K562 (cell line): ENCODE data around the gene CLIC1. TPM values are rescaled to one million over a fixed set of nuclear protein-coding genes. Genes with fewer than 3 reads are reported as not detected.

Source experiments
- ATAC-seq: fragments of 200-7000 bp; cut with Tn5 transposase; 3 replicates; pipeline ENCODE4 v1.9.1; 2020; ENCODE audit warnings: moderate library complexity
- BruUV-seq: library from RNA; stranded (reverse); fragments of 400-500 nt; replicated peaks from 2 replicates; lab custom pipeline; 2021; lab: Mats Ljungman, UMichigan
- CTCF ChIA-PET: fragments of 300-600 bp; formaldehyde crosslinking; extraction: SDS; loops from one replicate; lab custom pipeline; 2021; ENCODE audit warnings: low intra/inter-chr PET ratio; lab: Yijun Ruan, JAX
- POLR2A ChIA-PET: fragments of 300-600, 350-650 bp; sonication (Branson Sonifier 250); formaldehyde crosslinking; extraction: SDS; loops from one replicate; lab custom pipeline; 2021; ENCODE audit warnings: antibody characterized with exemption, inconsistent platforms; lab: Yijun Ruan, JAX
- DNase-seq, 4 experiments: peaks; one replicate each; pipeline versions ENCODE4 v3.0.0 to v3.0.0-alpha.2; 2011 to 2018; ENCODE audit warnings: low spot score in 3 of 4, mixed read lengths in 3 of 4; ENCODE audit errors: extremely low read depth in 1 of 4
- FAIRE-seq: peaks from 2 replicates; lab custom pipeline; 2011; peaks lifted over from hg19 to GRCh38; lab: Jason Lieb, UNC
- H2AFZ ChIP-seq: 2 replicates; pipeline ENCODE4 v1.6.0; 2011; ENCODE audit warnings: low read depth, low read length, control low read depth, inconsistent platforms
- H3K27ac ChIP-seq: fragments of 200-600 bp; 3 replicates; pipeline ENCODE4 v1.8.0; 2011; ENCODE audit warnings: low read depth, mild to moderate bottlenecking, control low read depth, inconsistent platforms, low read length, moderate library complexity, mixed read lengths; ENCODE audit errors: extremely low read depth
- H3K27me3 ChIP-seq, 2 experiments: fragments of 300-600 bp in 1 of 2; 2 replicates in 1 of 2; 3 replicates in 1 of 2; pipeline versions ENCODE4 v1.6.0 to v1.8.0; 2011; ENCODE audit warnings: inconsistent platforms in 2 of 2, low read length in 2 of 2, mild to moderate bottlenecking in 1 of 2, mixed read lengths in 1 of 2, moderate library complexity in 1 of 2; ENCODE audit not compliant: control insufficient read depth in 2 of 2, insufficient read depth in 2 of 2
- H3K36me3 ChIP-seq: fragments of 300-600 bp; 3 replicates; pipeline ENCODE4 v1.8.0; 2011; ENCODE audit warnings: mild to moderate bottlenecking, low read length, inconsistent platforms; ENCODE audit not compliant: control insufficient read depth, insufficient read depth
- H3K4me1 ChIP-seq, 2 experiments: fragments of 200-600 bp in 1 of 2; replicated peaks in 1 of 2; 2 replicates in 1 of 2; 3 replicates in 1 of 2; pipeline versions ENCODE4 v1.5.1 to v1.8.0; 2011; ENCODE audit warnings: inconsistent platforms in 2 of 2, low read length in 2 of 2, mild to moderate bottlenecking in 1 of 2, mixed read lengths in 1 of 2, moderate library complexity in 1 of 2; ENCODE audit not compliant: control insufficient read depth in 2 of 2, insufficient read depth in 2 of 2
- H3K4me2 ChIP-seq: 2 replicates; pipeline ENCODE4 v1.6.1; 2011; ENCODE audit warnings: low read length, control low read depth, inconsistent platforms, mixed read lengths; ENCODE audit not compliant: insufficient read depth
- H3K4me3 ChIP-seq: fragments of 200-600 bp; sonication (generic), shearing (Covaris generic); 2 replicates; pipeline ENCODE4 v1.5.1; 2016; ENCODE audit warnings: control low read depth, inconsistent platforms
- H3K79me2 ChIP-seq: fragments of 200-600 bp; 3 replicates; pipeline ENCODE4 v1.8.0; 2011; ENCODE audit warnings: low read length, inconsistent platforms; ENCODE audit not compliant: control insufficient read depth, insufficient read depth
- H3K9ac ChIP-seq, 2 experiments: 2 replicates each; pipeline versions ENCODE4 v1.6.0 to v1.6.1; 2011; ENCODE audit warnings: low read depth in 2 of 2, low read length in 2 of 2, control low read depth in 1 of 2, inconsistent platforms in 1 of 2, mild to moderate bottlenecking in 1 of 2, mixed read lengths in 1 of 2; ENCODE audit not compliant: insufficient read depth in 1 of 2
- H3K9me1 ChIP-seq: one replicate; pipeline ENCODE4 v1.6.0; 2011; ENCODE audit warnings: inconsistent platforms, mild to moderate bottlenecking, low read length, moderate library complexity; ENCODE audit not compliant: control insufficient read depth, insufficient read depth
- H3K9me3 ChIP-seq: replicated peaks from 2 replicates; pipeline ENCODE4 v1.5.1; 2011; ENCODE audit warnings: low read depth, low read length, inconsistent platforms; ENCODE audit not compliant: control insufficient read depth, insufficient read depth
- H4K20me1 ChIP-seq: replicated peaks from 2 replicates; pipeline ENCODE4 v1.6.1; 2011; ENCODE audit warnings: low read length, inconsistent platforms, mixed read lengths; ENCODE audit not compliant: control insufficient read depth, insufficient read depth
- BRCA1 ChIP-seq, 2 experiments: fragments of 450-650 bp in 1 of 2; sonication (generic) in 1 of 2; formaldehyde crosslinking in 1 of 2; IDR thresholded peaks; 2 replicates each; pipeline versions ENCODE4 v1.5.0 to v1.6.1; 2017 to 2020; ENCODE audit warnings: mild to moderate bottlenecking in 1 of 2, missing genetic modification reagents in 1 of 2
- E2F4 ChIP-seq: sonication (generic); formaldehyde crosslinking; IDR thresholded peaks from 2 replicates; pipeline ENCODE4 v1.8.0; 2022; ENCODE audit warnings: mild to moderate bottlenecking, low read depth, missing genetic modification reagents
- HDAC6 ChIP-seq: IDR thresholded peaks from 2 replicates; pipeline ENCODE4 v1.6.1; 2012; ENCODE audit warnings: low read depth, mild to moderate bottlenecking, control low read depth, inconsistent platforms, low read length, moderate library complexity
- HOXB6 ChIP-seq: fragments of 250-450 bp; sonication (Bioruptor Pico); IDR thresholded peaks from 2 replicates; pipeline ENCODE4 v1.5.1; 2022; ENCODE audit warnings: mild to moderate bottlenecking, borderline replicate concordance
- MYNN ChIP-seq, 2 experiments: sonication (generic); formaldehyde crosslinking in 1 of 2; IDR thresholded peaks; 2 replicates each; pipeline versions ENCODE4 v1.5.0 to v1.6.1; 2016 to 2020; ENCODE audit warnings: antibody characterized with exemption in 1 of 2, missing genetic modification reagents in 1 of 2
- STAG1 ChIP-seq: sonication (generic); formaldehyde crosslinking; IDR thresholded peaks from 2 replicates; pipeline ENCODE4 v1.5.0; 2020; ENCODE audit warnings: missing genetic modification reagents, borderline replicate concordance
- TEAD4 ChIP-seq, 2 experiments: sonication (generic) in 1 of 2; formaldehyde crosslinking in 1 of 2; IDR thresholded peaks; 2 replicates each; pipeline versions ENCODE4 v1.6.1 to v1.8.0; 2012 to 2022; ENCODE audit warnings: borderline replicate concordance in 1 of 2, inconsistent platforms in 1 of 2, low read length in 1 of 2, mild to moderate bottlenecking in 1 of 2, missing genetic modification reagents in 1 of 2
- ZBTB7A ChIP-seq: IDR thresholded peaks from 2 replicates; pipeline ENCODE4 v1.6.1; 2011; ENCODE audit warnings: low read depth, mild to moderate bottlenecking, low read length, moderate library complexity, borderline replicate concordance; ENCODE audit not compliant: control insufficient read depth
- WGBS: fragments of 100-300 bp; shearing (Covaris generic); methylation state at CpG from one replicate; pipeline ENCODE4 v1.1.6; 2016; ENCODE audit warnings: low coverage, mixed read lengths; ENCODE audit not compliant: insufficient coverage; ENCODE audit errors: missing lambda C conversion rate; 5-methylcytosine and 5-hydroxymethylcytosine counted together
- in situ Hi-C: fragments of 300-500 bp; cut with MboI; formaldehyde crosslinking; loops from 4 replicates; pipeline ENCODE4 v1.15.0; 2018; ENCODE audit warnings: inconsistent platforms, mixed read lengths
- intact Hi-C: fragments of 100-400 bp; cut with micrococcal nuclease; formaldehyde crosslinking; loops from 2 replicates; pipeline ENCODE4 v1.14.2; 2022
- polyA plus RNA-seq, 8 experiments: library from polyadenylated mRNA; depleted of rRNA in 4 of 8; stranded (reverse) in 5 of 8; unstranded in 3 of 8; fragments of >200 nt; fragmentation: Nextera tagmentation in 2 of 8; fragmentation: Illumina TruSeq in 1 of 8; extraction: Ambion mirVana in 2 of 8; extraction: Trizol in 1 of 8; gene quantifications; 2 replicates each; pipeline versions ENCODE4 v1.2.1 to v1.2.3, GENCODE V29; 2011 to 2014; ENCODE audit warnings: inconsistent platforms in 1 of 8, missing spikeins in 1 of 8
- total RNA-seq, 7 experiments: library from RNA; depleted of rRNA in 6 of 7; stranded (reverse); fragments of >200 nt in 6 of 7; fragmentation: Illumina TruSeq in 2 of 7; extraction: Trizol in 2 of 7; gene quantifications; 2 replicates each; pipeline versions ENCODE4 v1.2.1 to v1.2.3, GENCODE V29; 2011 to 2021; ENCODE audit warnings: low replicate concordance in 1 of 7

The CLIC1 gene
- total and polyA plus RNA-seq, 9 of the 15 experiments (the other 6 are each of a cell fraction or from before 2014, with no cell fraction given): 1,267 to 2,419 (median 1,808) TPM

GRCh38 chr6:31707701-31708100, 28.6 kb downstream of the CLIC1 start:
- Histone ChIP-seq H4K20me1 (no peaks in the 10 kb centered on the region), H3K36me3 (no peaks in the 10 kb centered on the region), H3K79me2 (peaks cover 8% of the 10 kb centered on the region), H3K27ac (no peak overlapping the region), H3K4me1 (peaks cover 29 to 40% of the 10 kb centered on the region in 2 experiments), H3K27me3 (no peaks in the 10 kb centered on the region), H3K9me3 (no peaks in the 10 kb centered on the region), H3K9me1 (no peaks in the 10 kb centered on the region), H2AFZ (peak overlapping the region; percentile 91; the same call in 1 of the 2 replicates), H3K4me3 (no peak overlapping the region), H3K9ac (peak overlapping the region in 1 of 2 experiments; percentile 23; a peak in 2 of 4 replicates), H3K4me2 (no peak overlapping the region)
- no peak for TF ChIP-seq MYNN (IDR thresholded peaks at IDR 0.05)
- 0 out of 2 replicates have a peak, but pooled peaks have one; percentile 25 for TF ChIP-seq MYNN (CRISPR knock-in tag; IDR thresholded peaks at IDR 0.05)
- TF ChIP-seq STAG1 (CRISPR knock-in tag): 0 out of 2 replicates have a peak, but pooled peaks have one; percentile 31
- TF ChIP-seq HDAC6: no peak
- TF ChIP-seq BRCA1 (IDR thresholded peaks at IDR 0.05): no peak
- TF ChIP-seq BRCA1 (CRISPR knock-in tag; IDR thresholded peaks at IDR 0.05): 0 out of 2 replicates have a peak, but pooled peaks have one; percentile 79
- peak; percentile 45; the same call in 1 of the 2 replicates for TF ChIP-seq E2F4 (CRISPR knock-in tag)
- no peak for TF ChIP-seq TEAD4 (IDR thresholded peaks at IDR 0.05; ENCODE audit: low read length)
- 0 out of 2 replicates have a peak, but pooled peaks have one; percentile 13 for TF ChIP-seq TEAD4 (CRISPR knock-in tag; IDR thresholded peaks at IDR 0.05; ENCODE audit: borderline replicate concordance)
- no peak for TF ChIP-seq HOXB6 (CRISPR knock-in tag)
- peak; percentile 14; the same call in 1 of the 2 replicates for TF ChIP-seq ZBTB7A
- FAIRE-seq: no peak
- POLR2A ChIA-PET: interaction anchor here (1.1 to 12.4 kb wide), 5 partner anchors 8 to 56 kb away, joined by 3 to 223 read pairs (median 7); partner anchors contain the start of genes DDAH2, LY6G6C, LY6G6D and MPIG6B
- BruUV-seq: no TSS peak
- intact Hi-C loops (no loop called here), in situ Hi-C loops (no loop called here)
- CTCF ChIA-PET: no interaction called here
- no peak for ATAC-seq
- DNase-seq: no peak
- 81% methylated on average over 10 of the region's 10 CpGs for WGBS
